ENCODE measurements around the gene SLC25A25.
"Not testable (repeated sequence)": the region's sequence is repeated elsewhere in the genome, so short reads cannot be mapped to it uniquely, and the experiment has no call there.

Gene SLC25A25

DNA sequence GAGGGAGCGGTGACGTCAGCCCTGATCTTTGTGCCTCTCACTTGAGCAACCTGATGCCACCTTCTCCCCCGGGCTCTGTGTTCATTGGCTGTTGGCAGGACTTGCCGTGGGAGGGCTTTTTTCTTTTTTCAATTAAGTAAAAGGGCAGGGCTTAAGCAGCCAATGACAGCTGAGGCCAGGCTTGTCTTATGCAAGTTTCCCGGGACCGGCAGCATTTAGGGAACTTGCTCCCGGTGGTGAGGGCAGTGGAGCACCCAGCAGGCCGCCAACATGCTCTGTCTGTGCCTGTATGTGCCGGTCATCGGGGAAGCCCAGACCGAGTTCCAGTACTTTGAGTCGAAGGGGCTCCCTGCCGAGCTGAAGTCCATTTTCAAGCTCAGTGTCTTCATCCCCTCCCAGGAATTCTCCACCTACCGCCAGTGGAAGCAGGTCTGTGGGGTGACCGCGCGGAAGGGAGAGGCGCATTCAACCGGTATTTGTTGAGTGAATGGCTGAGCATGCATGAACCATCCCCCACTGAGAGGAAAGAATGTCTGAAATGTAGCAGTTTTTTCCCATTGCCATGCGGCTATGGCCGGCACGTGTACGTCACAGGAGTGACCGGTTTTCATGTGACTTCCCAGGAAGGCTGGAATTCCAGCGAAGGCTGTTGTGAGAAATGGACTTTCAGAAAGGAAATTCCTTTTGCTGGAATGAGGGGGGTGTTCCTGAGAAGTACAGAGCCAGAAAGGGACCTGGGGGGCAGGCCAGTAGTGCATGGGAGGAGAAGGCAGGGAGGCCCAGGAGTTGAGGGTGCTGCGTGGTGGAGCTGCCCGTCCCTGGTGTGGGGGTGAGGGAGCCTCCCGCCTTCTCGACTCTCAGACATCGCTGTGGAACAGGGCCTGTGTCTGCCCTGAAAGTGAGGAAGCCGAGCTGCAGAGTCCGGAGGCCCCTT lies 30.5 kb downstream of the SLC25A25 start:
- peak; percentile 98 for DNase-seq

DNA sequence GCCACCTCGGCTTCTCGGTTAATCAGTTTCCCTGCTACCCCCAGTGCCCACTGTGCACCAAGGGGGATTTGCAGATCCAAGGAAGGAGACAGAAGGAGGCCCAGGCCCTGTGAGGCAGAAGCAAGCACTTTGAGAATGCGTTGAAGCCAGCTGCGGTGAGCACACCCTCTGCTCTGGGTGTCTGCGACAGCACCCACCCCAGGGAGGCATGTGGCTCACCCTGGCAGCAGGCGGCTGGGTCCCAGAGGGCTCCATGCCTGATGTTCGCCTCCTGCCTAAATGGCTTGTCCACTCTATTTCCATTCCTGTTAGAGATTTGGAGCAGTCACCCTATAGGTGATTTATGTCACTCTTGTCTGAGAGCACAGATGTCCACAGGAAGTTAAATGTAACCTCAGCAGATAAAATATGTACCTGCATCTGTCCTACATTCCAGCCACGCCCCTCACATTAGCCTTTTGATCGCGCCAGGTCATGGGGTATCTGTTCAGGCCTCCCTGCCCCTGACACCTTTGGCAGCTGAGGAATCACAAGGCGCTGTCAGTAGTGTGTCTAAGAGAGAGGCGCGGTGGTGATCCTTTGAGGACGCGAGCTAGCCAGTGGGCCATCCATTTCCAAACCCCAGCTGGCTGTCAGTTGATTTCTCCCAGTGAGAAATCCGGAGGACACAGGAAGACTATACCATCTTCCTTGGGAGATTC lies 31.3 kb downstream of the SLC25A25 start:
- no peak for DNase-seq

DNA sequence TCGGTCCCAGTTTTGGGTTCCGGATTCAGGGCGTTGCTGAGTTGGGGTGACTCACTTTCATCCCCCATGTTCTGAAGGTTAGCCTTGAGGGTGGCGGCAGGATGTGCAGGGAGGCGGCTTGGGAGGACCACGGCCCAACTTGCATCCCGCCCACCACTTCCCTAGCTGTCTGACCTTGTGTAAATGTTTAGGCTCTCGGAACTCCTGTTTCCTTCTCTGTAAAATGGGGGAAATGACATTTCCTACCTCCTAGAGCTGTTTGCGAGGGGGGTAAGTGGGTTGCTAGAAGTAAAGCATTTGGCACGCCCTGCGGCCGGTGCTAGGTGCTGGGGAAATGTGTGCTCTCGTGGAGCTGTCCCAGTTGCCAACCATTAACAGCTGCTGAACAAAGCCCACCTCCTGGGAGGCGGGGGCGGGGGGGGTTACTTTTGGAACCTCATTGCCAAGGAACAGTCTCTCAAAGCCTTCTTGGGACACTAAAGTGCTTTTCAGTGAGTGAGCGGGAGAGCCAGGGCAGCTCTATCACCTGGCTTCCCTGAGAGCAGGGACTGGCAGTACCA lies 32.0 kb downstream of the SLC25A25 start:
- DNase-seq, result no peak

DNA sequence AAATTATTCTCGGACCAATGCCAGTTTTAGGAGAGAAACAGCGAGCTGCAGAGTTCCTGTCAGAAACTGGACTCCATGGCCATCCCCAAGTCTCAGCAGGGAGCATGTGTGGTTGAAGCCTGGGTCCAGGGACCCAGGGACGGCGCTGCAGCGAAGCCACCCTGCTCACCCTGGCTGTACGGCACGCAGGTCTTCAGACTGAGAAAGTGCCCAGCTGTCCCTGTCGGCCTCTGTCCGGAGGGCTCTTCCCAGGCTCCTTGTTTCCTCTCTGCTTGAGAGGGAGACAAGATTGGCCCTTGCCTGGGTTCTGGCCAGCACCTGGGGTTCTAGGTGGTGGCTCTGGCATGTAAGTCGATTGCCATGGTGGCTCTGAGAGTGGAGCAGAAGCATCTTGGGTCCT lies 32.5 kb downstream of the SLC25A25 start:
- DNase-seq, result no peak

DNA sequence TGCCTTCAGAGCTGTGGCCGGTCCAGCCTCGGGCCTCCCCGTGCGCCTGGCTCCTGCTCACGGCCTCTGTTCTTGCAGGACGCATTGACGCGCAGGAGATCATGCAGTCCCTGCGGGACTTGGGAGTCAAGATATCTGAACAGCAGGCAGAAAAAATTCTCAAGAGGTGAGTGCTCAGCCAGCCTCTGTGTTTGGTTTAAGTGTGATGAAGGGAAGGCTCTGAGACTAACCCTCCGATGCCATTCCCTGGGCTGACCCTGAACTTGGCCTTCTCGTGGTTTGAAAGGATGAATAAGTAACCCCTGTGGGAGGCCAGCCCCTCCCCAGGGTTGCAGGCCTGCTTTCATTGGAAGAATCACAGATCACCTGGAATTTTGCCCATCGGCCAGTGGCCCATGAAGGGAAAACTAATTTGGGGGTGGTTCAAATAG lies 33.2 kb downstream of the SLC25A25 start:
- no peak for DNase-seq

DNA sequence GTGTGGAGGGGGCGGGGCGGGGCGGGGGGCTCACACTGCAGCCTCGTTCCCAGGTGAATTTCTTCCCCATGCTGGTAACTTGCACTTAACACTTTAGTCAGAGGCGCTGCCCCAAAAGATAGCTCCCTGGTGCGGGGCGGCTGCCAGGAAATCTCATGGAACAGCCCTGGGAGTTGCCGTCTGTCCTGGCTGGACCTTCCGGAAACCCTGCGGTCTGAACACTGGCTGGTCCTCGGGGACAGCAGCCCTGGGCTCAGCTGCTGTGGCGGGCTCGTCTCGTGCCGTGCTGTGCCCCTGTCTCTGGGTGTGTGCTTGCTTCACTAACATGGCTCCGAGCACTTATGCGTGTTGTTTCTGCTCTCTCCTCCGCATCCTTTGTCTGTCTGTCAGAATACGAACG lies 33.7 kb downstream of the SLC25A25 start:
- DNase-seq, result no peak

DNA sequence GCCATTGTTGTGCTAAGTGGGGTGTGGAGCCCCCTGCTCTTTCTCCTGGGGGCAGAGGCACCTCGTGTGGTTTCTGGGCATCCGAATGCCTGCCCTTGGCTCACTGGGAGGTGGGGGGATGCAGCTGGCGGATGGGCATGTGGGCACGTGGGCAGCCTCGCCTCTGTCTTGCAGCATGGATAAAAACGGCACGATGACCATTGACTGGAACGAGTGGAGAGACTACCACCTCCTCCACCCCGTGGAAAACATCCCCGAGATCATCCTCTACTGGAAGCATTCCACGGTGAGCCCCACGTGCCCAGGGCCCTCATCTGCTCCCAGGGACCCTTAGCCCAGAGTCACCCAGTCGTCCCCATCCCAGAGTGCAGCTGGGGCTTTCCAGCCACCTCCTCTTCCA lies 34.2 kb downstream of the SLC25A25 start:
- no peak for DNase-seq

DNA sequence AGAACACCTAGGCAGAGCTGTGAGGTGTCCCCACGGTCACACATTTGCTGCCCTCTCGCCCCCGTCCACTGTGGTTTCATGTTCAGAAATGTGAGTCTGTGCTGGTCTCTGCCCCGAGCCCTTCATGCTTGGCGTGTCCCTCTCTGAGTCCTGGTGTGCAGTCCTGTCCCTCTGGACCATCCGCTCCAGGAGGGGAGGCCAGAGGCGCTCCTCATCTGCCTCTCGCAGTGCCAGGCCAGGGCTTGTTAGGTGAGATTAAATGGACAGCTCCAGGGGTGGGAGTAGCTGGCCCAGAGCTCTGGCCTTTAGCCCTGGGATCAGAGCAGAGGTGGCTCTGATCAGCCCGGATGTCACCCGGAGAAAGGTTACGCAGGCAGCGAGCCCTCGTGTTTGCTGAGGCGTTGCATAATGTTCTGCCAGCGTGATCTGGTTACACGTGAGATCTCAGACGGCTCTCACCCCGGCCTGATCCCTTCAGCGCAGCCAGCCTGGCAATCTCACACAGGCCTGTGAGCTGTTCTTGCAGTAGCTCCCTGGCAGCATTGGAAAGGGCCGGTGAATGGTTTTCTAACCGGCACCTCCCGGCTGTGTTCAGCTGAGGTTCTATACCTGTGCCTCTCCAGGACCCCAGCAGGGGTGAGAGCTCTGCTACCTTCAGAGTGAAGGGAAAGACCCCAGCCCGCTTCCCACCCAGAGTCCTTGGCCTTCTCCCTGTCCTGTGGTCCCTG lies 35.0 kb downstream of the SLC25A25 start:
- DNase-seq, result no peak

DNA sequence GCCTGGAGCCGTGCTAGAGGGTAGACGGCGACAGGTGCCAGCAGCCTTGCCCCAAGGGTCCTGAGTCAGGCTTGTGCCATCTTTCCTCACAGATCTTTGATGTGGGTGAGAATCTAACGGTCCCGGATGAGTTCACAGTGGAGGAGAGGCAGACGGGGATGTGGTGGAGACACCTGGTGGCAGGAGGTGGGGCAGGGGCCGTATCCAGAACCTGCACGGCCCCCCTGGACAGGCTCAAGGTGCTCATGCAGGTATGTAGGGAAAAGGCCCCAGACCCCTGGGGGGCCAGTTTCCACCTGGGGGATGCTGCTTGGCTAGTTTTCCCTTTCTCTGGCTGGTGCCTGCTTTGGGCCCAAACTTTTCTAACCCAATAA lies 35.5 kb downstream of the SLC25A25 start:
- no peak for DNase-seq

DNA sequence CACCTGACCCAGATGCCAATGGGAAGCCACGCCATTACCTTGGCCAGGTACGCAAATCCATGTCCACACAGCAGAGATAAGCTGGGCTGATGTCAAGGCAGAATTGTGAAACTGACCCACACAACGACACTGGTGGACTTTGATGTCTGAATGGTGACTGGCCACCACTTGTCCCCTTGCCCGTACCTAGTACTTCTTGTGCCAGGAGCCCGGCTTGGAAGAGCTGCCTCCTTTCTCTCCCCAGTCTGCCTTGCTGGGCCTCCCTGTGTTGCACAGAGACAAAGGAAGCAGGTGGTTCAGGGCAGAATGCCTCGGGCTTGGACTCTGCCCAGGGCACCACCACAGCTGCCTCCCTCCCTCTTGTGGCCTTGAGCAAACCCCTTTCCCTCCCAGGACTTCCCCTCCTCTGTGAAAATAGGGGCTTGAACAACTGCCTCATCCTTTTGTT lies 36.2 kb downstream of the SLC25A25 start:
- no peak for DNase-seq

DNA sequence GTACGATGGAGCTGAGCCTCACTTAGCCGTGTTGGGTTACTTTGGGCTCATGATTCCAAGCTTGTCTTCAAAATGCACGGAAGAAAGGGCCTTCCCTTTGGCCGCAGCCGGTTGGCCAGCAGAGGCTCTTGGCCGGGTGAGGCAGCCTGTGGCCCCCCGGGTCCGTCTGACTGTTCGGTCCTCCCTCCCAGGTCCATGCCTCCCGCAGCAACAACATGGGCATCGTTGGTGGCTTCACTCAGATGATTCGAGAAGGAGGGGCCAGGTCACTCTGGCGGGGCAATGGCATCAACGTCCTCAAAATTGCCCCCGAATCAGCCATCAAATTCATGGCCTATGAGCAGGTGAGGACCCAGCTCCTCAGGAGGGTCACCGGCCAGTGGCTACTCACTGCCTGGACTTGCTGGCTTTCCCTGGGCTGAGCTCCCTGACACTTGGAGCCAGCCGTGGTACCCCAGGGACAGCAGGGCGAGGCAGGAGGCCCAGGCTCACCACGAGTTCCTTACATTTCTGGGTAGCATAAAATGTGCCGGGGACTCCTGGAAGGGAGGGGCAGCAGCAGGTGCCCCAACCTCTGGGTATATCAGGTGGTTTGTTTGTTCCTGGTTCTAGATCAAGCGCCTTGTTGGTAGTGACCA lies 37.6 kb downstream of the SLC25A25 start:
- no peak for DNase-seq

DNA sequence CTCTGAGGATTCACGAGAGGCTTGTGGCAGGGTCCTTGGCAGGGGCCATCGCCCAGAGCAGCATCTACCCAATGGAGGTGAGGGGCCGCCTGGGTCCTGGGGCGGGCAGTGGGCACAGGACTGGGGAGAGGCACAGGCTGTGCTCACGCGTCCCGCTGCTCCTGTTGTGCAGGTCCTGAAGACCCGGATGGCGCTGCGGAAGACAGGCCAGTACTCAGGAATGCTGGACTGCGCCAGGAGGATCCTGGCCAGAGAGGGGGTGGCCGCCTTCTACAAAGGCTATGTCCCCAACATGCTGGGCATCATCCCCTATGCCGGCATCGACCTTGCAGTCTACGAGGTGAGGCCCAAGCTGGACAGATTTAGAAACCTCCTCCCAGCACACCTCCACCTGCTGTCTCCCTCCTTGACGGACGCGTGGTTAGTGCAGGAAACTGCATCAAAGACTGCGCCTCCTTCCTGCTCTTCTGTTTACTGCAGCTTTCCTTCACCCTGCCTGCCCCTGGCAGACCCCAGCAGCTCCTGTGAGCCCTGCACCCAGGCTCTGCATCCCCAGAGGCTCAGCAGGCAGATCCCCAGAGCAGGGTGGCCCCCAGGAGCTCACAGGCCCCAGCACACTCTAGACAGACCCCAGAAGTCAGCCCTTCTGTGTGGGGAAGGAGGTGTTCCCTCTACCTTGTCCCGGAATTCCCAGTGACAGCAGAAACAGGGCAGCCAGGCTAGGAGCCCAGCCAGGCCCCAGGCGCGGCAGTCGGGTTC lies 38.3 kb downstream of the SLC25A25 start:
- DNase-seq, result no peak

DNA sequence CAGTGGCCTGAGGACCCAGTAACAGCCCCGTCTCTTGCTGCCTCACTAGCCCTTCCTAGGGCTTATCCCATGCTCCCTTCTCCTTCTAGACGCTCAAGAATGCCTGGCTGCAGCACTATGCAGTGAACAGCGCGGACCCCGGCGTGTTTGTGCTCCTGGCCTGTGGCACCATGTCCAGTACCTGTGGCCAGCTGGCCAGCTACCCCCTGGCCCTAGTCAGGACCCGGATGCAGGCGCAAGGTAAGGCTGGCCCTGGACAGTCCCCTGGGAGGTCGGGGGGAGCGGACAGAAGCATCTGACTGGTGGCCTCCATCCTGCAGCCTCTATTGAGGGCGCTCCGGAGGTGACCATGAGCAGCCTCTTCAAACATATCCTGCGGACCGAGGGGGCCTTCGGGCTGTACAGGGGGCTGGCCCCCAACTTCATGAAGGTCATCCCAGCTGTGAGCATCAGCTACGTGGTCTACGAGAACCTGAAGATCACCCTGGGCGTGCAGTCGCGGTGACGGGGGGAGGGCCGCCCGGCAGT lies 39.0 kb downstream of the SLC25A25 start:
- no peak for DNase-seq

DNA sequence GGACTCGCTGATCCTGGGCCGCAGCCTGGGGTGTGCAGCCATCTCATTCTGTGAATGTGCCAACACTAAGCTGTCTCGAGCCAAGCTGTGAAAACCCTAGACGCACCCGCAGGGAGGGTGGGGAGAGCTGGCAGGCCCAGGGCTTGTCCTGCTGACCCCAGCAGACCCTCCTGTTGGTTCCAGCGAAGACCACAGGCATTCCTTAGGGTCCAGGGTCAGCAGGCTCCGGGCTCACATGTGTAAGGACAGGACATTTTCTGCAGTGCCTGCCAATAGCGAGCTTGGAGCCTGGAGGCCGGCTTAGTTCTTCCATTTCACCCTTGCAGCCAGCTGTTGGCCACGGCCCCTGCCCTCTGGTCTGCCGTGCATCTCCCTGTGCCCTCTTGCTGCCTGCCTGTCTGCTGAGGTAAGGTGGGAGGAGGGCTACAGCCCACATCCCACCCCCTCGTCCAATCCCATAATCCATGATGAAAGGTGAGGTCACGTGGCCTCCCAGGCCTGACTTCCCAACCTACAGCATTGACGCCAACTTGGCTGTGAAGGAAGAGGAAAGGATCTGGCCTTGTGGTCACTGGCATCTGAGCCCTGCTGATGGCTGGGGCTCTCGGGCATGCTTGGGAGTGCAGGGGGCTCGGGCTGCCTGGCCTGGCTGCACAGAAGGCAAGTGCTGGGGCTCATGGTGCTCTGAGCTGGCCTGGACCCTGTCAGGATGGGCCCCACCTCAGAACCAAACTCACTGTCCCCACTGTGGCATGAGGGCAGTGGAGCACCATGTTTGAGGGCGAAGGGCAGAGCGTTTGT lies 39.6 kb downstream of the SLC25A25 start:
- DNase-seq, result no peak

DNA sequence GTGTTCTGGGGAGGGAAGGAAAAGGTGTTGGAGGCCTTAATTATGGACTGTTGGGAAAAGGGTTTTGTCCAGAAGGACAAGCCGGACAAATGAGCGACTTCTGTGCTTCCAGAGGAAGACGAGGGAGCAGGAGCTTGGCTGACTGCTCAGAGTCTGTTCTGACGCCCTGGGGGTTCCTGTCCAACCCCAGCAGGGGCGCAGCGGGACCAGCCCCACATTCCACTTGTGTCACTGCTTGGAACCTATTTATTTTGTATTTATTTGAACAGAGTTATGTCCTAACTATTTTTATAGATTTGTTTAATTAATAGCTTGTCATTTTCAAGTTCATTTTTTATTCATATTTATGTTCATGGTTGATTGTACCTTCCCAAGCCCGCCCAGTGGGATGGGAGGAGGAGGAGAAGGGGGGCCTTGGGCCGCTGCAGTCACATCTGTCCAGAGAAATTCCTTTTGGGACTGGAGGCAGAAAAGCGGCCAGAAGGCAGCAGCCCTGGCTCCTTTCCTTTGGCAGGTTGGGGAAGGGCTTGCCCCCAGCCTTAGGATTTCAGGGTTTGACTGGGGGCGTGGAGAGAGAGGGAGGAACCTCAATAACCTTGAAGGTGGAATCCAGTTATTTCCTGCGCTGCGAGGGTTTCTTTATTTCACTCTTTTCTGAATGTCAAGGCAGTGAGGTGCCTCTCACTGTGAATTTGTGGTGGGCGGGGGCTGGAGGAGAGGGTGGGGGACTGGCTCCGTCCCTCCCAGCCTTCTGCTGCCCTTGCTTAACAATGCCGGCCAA lies 40.4 kb downstream of the SLC25A25 start:
- DNase-seq, result no peak

DNA sequence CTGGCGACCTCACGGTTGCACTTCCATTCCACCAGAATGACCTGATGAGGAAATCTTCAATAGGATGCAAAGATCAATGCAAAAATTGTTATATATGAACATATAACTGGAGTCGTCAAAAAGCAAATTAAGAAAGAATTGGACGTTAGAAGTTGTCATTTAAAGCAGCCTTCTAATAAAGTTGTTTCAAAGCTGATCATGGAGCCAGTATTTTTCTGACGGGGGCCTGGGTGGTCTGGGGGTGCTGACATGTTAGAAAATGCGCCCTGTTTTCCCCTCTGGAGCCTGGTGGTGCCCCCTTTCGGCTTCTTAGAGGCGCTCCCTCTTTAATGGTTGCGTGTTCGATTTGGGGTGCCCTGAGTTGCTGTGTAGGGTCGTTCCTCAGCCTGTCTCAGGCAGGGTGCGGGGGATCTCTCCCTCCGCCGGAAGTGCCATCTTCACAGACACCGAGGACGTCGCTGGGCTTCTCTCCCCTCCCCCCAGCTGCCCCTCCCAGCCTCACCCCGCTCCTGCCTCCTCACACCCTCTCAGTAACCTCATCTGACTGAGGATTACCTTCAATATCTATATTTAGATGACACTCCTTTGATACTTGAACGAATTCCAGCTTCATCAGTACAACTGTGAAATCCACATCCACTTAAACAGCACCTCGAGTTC lies 41.1 kb downstream of the SLC25A25 start:
- no peak for DNase-seq

DNA sequence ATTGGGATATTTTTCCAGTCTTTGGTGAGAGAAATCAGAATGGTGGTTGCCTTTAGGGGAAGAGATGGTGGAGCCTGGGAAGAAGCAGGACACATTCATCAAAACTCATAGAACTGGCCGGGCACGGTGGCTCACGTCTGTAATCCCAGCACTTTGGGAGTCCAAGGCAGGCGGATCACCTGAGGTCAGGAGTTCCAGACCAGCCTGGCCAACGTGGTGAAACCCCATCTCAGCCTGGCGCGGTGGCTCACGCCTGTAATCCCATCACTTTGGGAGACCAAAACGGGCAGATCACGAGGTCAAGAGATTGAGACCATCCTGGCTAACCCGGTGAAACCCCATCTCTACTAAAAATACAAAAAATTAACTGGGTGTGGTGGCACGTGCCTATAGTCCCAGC lies 43.7 kb downstream of the SLC25A25 start:
- not testable (repeated sequence) for DNase-seq

DNA sequence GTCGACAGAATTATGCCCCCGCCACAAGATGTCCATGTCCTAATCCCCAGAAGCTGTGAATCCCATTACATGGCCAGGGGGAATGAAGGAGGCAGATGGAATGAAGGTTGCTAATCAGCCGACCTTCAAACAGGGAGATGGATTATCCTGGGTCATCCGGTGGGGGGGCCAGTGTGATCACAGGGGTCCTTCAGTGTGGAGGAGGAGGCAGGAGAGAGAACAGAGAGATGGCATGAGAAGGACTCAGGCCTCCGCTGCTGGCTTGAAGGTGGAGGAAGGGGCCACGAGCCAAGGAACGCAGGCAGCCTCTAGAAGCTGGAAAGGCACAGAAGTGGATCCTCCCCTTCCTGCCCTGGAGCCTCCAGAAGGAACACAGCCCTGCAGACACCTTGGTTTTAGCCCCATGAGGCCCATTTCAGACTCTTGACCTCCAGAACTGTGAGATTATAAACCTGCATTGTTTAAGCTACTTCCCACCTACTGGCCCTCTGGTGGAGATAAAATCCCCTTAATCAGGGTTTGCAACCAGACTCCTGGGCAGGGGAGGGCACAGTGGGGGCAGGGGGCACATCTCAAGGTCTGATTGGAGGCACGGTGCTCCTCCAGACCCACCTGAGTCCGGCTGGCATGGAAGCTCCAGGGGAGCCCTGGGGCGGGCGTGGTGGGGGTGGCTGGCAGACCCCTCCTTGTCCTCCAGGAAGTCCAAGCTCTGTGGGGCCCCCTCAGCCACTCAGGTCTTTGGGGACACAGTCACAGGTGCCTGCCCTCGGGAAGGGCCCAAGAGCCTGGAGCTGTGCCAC lies 45.7 kb downstream of the SLC25A25 start:
- DNase-seq, result no peak

All from DMS79 treated with DMSO at 0.1 percent for 48 hours (cell line).